Mucosa of rectum (tissue), 2 donors: ENCODE data around the gene RORC.
"Not testable (repeated sequence)": the region's sequence is repeated elsewhere in the genome, so short reads cannot be mapped to it uniquely, and the experiment has no call there.

Experiments
- H3K27ac ChIP-seq, 2 donors: one replicate each; pipeline ENCODE4 v1.7.0; 2013; ENCODE audit warnings: inconsistent platforms in 2 of 2, low read depth in 2 of 2, low read length in 2 of 2
- H3K27me3 ChIP-seq, 2 donors: one replicate each; pipeline ENCODE4 v1.7.0; 2013; ENCODE audit warnings: low read length in 2 of 2; ENCODE audit not compliant: control insufficient read depth in 2 of 2, insufficient read depth in 2 of 2
- H3K36me3 ChIP-seq, 2 donors: one replicate each; pipeline ENCODE4 v1.7.0; 2013; ENCODE audit warnings: low read length in 2 of 2; ENCODE audit not compliant: control insufficient read depth in 2 of 2, insufficient read depth in 2 of 2
- H3K4me1 ChIP-seq, 2 donors: one replicate each; pipeline ENCODE4 v1.7.0; 2013; ENCODE audit warnings: low read length in 2 of 2, mild to moderate bottlenecking in 1 of 2; ENCODE audit not compliant: control insufficient read depth in 2 of 2, insufficient read depth in 2 of 2
- H3K4me3 ChIP-seq, 2 donors: one replicate each; pipeline ENCODE4 v1.7.0; 2013; ENCODE audit warnings: low read length in 2 of 2
- H3K9ac ChIP-seq, 2 donors: one replicate each; pipeline ENCODE4 v1.7.0; 2013; ENCODE audit warnings: low read length in 2 of 2, low read depth in 1 of 2, mild to moderate bottlenecking in 1 of 2
- H3K9me3 ChIP-seq, 2 donors: one replicate each; pipeline ENCODE4 v1.7.0; 2013; ENCODE audit warnings: low read length in 2 of 2; ENCODE audit not compliant: control insufficient read depth in 2 of 2
- donor health status: healthy.
- donor health status: Normal muscosa, but diverticular disease.

The RORC gene

GRCh38 chr1:151831605-151832004, at the start of gene RORC:
Gene RORC (minus strand): TSS chr1:151831802. CDS start chr1:151831764, 38 bp downstream.
- H3K27ac ChIP-seq = peak within 1 kb of the TSS; percentile 89 to 92
- H3K36me3 ChIP-seq = peaks cover 0 to 2% of the 10 kb centered on the region in 2 donors
- H3K9me3 ChIP-seq = no peaks in the 10 kb centered on the region
- H3K4me3 ChIP-seq = peak within 1 kb of the TSS; percentile 75 to 79
- H3K4me1 ChIP-seq = peaks cover 40 to 53% of the 10 kb centered on the region in 2 donors
- peak within 1 kb of the TSS; percentile 84 to 86 for H3K9ac ChIP-seq
- no peaks in the 10 kb centered on the region for H3K27me3 ChIP-seq

GRCh38 chr1:151875419-151876097, 44.0 kb upstream of the RORC start:
- Histone ChIP-seq H3K9me3 (no peaks in the 10 kb centered on the region), H3K36me3 (peaks cover 5% of the 10 kb centered on the region in 2 donors), H3K27me3 (no peaks in the 10 kb centered on the region), H3K9ac (no peak overlapping the region), H3K4me3 (no peak overlapping the region), H3K4me1 (no peaks in the 10 kb centered on the region), H3K27ac (no peak overlapping the region)

- not testable (repeated sequence) for H3K4me1 ChIP-seq, H3K27me3 ChIP-seq, H3K9ac ChIP-seq, H3K9me3 ChIP-seq, H3K27ac ChIP-seq, H3K36me3 ChIP-seq, H3K4me3 ChIP-seq
Measured at GRCh38 chr1:151872776-151873175, 41.2 kb upstream of the RORC start.

GRCh38 chr1:151871284-151872030, 39.9 kb upstream of the RORC start:
- H3K9ac ChIP-seq = no peak overlapping the region
- H3K9me3 ChIP-seq = no peaks in the 10 kb centered on the region
- no peaks in the 10 kb centered on the region for H3K4me1 ChIP-seq
- no peak overlapping the region for H3K4me3 ChIP-seq
- H3K36me3 ChIP-seq = peaks cover 5% of the 10 kb centered on the region in 2 donors
- H3K27ac ChIP-seq = no peak overlapping the region
- no peaks in the 10 kb centered on the region for H3K27me3 ChIP-seq

DNA sequence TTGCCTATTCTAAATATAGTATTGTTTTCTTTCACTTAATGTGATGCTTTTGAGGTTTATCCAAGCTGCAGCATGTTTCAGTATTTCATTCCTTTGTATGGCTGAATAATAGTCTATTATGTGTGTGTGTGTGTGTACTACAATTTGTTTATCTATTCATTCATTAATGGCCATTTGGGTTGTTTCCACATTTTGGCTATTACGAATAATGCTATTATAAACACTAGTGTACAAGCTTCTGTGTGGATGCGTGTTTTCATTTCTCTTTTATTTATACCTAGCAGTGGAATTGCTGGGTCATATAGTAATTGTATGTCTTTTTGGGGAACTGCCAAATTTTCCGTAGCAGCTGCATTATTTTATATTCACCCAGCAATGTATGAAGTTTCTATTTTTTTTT, 36.9 kb upstream of the RORC start:
- no peaks in the 10 kb centered on the region for H3K9me3 ChIP-seq
- no peak overlapping the region for H3K27ac ChIP-seq
- no peaks in the 10 kb centered on the region for H3K4me1 ChIP-seq
- no peak overlapping the region for H3K4me3 ChIP-seq
- H3K27me3 ChIP-seq = no peaks in the 10 kb centered on the region
- H3K36me3 ChIP-seq = peaks cover 0 to under 1% of the 10 kb centered on the region in 2 donors
- no peak overlapping the region for H3K9ac ChIP-seq

DNA sequence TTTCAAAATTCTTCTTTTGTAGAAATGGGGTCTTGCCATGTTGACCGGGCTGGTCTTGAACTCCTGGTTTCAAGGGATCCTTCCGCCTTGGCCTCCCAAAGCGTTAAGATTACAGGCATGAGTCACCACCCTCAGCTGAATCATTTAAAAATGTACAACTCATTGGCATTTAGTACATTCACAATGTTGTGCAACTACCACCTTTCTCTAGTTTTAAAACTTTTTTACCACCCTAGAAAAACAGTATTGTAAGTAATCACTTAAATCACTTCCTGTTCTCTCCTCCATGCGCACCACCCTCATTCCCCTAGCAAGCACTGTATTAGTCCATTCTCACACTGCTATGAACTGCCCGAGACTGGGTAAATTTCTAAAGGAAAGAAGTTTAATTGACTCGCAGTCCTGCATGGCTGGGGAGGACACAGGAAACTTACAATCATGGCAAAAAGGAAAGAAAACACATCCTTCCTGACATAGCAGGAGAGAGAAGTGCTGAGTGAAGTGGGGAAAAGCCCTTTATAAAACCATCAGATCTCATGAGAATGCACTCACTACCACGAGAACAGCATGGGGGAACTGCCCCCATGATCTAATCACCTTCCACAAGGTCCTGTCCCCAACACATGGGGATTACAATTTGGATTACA, 36.3 kb upstream of the RORC start:
- Histone ChIP-seq H3K27me3 (no peaks in the 10 kb centered on the region), H3K9ac (no peak overlapping the region), H3K36me3 (no peaks in the 10 kb centered on the region), H3K27ac (no peak overlapping the region), H3K4me1 (no peaks in the 10 kb centered on the region), H3K9me3 (no peaks in the 10 kb centered on the region), H3K4me3 (no peak overlapping the region)

GRCh38 chr1:151867321-151867720, 35.7 kb upstream of the RORC start:
- Histone ChIP-seq H3K9me3 (no peaks in the 10 kb centered on the region), H3K9ac (no peak overlapping the region), H3K27ac (no peak overlapping the region), H3K36me3 (no peaks in the 10 kb centered on the region), H3K4me3 (no peak overlapping the region), H3K27me3 (no peaks in the 10 kb centered on the region), H3K4me1 (no peaks in the 10 kb centered on the region)

- H3K27ac ChIP-seq = no peak overlapping the region
- no peak overlapping the region for H3K4me3 ChIP-seq
- H3K9ac ChIP-seq = no peak overlapping the region
- H3K4me1 ChIP-seq = no peaks in the 10 kb centered on the region
- no peaks in the 10 kb centered on the region for H3K36me3 ChIP-seq
- no peaks in the 10 kb centered on the region for H3K27me3 ChIP-seq
- no peaks in the 10 kb centered on the region for H3K9me3 ChIP-seq
Measured at GRCh38 chr1:151864411-151864810, 32.8 kb upstream of the RORC start.

GRCh38 chr1:151862604-151863003, 31.0 kb upstream of the RORC start:
- no peak overlapping the region for H3K9ac ChIP-seq
- no peaks in the 10 kb centered on the region for H3K27me3 ChIP-seq
- H3K4me3 ChIP-seq = no peak overlapping the region
- H3K36me3 ChIP-seq = no peaks in the 10 kb centered on the region
- H3K9me3 ChIP-seq = no peaks in the 10 kb centered on the region
- no peak overlapping the region for H3K27ac ChIP-seq
- H3K4me1 ChIP-seq = no peaks in the 10 kb centered on the region

DNA sequence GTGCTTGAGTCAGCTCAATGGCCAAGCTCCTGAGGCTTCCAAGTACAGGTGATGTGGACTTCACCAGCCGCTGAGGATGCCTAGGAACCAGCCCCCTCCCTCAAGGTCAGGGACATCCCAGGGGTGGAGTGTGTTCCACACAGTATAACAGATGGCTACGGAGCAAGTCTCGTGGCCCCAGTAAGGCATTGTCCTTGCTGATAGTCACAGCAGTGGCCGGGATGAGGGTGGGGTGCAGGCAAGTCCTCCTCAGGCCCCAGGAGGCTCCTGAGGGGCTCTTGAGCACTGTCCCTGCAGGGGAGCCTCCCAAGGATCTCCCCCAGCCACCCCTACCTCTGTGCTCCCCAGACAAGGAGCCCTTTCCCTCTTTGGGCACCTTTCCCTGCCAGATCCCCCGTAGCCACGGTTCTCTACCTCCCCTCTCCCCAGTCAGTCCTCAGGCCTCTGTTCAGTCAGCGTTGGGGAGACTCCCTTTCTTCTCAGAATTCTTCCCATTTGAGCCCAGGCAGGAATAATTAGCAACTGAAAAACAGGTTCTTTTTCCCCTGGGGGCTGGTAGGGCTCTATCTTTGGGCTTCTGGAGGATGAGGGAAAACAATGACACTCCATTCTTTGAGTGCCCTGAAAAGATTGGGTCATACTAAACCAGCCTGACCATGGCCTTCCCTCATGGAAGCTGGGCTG, 29.0 kb upstream of the RORC start:
- Histone ChIP-seq H3K36me3 (no peaks in the 10 kb centered on the region), H3K4me1 (no peaks in the 10 kb centered on the region), H3K27me3 (no peaks in the 10 kb centered on the region), H3K27ac (no peak overlapping the region), H3K4me3 (no peak overlapping the region), H3K9me3 (no peaks in the 10 kb centered on the region), H3K9ac (no peak overlapping the region)
